Left ventricle myocardium superior (tissue), 1 donor: ENCODE results near the gene CES2. TPM values are rescaled to one million over a fixed set of nuclear protein-coding genes. Genes with fewer than 3 reads are reported as not detected.
"Not testable (repeated sequence)": the region's sequence is repeated elsewhere in the genome, so short reads cannot be mapped to it uniquely, and the experiment has no call there.

Source experiments
- ATAC-seq: fragments of 200-7000 bp; cut with Tn5 transposase; one replicate; pipeline ENCODE4 v1.9.1; 2020; ENCODE audit warnings: mild to moderate bottlenecking, moderate library complexity
- DNase-seq: peaks from one replicate; pipeline ENCODE4 v3.0.0-alpha.2; 2020
- intact Hi-C: fragments of 100-400 bp; cut with micrococcal nuclease; formaldehyde crosslinking; loops from one replicate; pipeline ENCODE4 v1.11.0; 2022
- long read RNA-seq: library from polyadenylated mRNA; unstranded; transcript quantifications from one replicate; pipeline ENCODE4 v2.0.0, GENCODE V29; 2021
- total RNA-seq: library from RNA; stranded (reverse); fragmentation: NEBNext Ultra II Directional; extraction: Animal tissue kit (Norgen Biotek cat#: 25700); gene quantifications from one replicate; pipeline ENCODE4 v1.2.1, GENCODE V29; 2021
- donor health status: DM: no; HTN: yes; CAD: no; lungs with severe emphysema.

CES2 gene
- total RNA-seq = 103 TPM
- long read RNA-seq, transcript CES2-211 (12 exons, 3,391 nt) = minor isoform, 14 of 327 reads
- long read RNA-seq, transcript CES2-201 (12 exons, 3,927 nt) = major isoform, 223 of 327 reads
- long read RNA-seq, transcript CES2-202 (12 exons, 3,868 nt) = minor isoform, 6 of 327 reads
- long read RNA-seq, partial matches to known transcripts = 67 of 327 reads
- long read RNA-seq, other reads (novel, unspliced or antisense) = 17 of 327 reads

DNA sequence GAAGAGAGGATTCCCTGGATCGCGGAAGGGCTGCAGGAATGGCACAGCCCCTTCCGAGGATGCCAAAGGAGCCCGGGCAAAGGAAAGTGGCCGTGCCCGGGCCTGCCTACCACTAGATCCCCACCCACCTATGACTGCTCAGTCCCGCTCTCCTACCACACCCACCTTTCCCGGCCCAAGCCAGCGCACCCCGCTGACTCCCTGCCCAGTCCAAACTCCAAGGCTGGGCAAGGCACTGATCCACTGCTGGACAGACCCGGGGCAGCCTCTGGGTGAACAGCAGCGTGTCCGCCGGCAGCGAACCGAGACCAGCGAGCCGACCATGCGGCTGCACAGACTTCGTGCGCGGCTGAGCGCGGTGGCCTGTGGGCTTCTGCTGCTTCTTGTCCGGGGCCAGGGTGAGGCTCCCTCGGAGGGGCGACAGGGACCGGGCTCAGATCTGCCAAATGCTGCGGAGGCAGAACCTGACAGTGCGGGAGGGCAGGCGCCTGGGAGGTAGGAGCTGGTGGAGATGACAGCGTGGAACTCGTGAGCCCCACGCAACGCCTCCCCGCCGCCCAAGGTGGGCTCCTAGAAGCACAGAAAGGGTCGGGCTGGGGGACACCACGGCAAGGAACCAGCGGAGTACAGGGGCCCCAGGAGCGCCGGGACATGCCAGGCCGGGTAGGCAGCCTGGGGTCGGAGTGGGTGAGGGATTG is at the start of gene CES2:
Gene CES2 (plus strand): TSS at position 203 of the 698 bp plus-strand sequence. CDS start 120 bp downstream, at position 323.
- DNase-seq (peak; percentile 75), ATAC-seq (peak; percentile 74)
- intact Hi-C loops = no loop called here

DNA sequence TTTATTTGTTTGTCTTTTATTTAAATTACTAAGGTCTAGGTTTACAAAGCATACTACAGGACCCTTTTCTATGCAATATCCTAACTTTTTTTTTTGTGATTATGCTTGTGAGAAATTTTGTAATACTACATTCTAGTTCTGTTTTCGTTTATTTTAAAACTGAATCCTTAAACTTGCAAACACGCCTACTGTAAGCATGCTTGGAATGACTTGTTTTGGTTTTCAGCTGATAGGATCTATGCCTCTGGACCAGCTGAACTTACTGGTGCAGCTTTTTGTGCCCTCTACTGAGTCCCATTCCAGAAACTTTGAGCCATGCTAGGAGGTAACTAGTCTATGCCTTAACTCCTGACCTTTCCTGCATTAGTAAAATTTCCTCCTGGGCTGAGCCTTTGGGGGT is 49.0 kb upstream of the CES2 start:
- ATAC-seq (no peak), DNase-seq (no peak)
- intact Hi-C loops = no loop called here

- no peak for ATAC-seq
- no peak for DNase-seq
- intact Hi-C loops = no loop called here
Measured at GRCh38 chr16:66886914-66887313, 48.4 kb upstream of the CES2 start.

DNA sequence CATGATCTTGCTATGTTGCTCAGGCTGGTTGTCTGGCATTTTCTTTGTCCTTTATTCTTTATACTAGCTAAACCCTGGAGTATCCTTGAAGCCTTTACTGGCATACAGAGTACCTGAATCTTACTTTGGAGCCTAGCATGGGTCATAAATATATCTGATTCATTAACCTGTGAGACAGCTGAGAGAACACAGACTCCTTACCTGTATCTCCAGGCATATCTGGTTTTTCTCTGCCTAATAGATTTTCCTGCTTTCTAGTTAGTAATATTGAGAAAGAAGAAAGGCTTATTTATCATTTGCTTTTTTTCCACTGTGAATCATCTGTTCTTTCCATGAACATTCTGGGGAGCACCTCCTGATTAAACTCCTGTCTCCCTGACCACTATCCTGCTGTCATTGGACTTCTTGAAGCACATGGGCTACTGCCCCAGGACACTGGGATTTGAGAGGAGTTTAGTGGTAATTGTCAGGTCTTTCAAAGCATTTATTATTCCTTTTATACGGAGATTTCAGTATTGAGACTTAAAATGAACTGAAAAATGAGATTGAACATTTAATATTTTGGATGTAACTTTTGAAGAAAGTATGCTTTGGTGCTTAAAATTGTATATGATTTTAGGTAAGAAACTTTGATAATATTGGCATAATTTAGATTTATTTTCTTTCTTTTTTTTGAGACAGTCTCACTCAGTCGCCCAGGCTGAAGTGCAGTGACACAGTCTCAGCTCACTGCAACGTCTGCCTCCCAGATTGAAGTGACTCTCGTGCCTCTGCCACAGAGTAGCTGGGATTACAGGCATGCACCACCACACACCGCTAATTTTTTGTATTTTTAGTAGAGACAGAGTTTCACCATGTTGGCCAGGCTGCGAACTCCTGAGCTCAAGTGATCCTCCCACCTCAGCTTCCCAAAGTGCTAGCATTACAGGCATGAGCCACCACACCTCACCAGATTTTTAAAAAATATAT is 46.4 kb upstream of the CES2 start:
- intact Hi-C loops = no loop called here

DNA sequence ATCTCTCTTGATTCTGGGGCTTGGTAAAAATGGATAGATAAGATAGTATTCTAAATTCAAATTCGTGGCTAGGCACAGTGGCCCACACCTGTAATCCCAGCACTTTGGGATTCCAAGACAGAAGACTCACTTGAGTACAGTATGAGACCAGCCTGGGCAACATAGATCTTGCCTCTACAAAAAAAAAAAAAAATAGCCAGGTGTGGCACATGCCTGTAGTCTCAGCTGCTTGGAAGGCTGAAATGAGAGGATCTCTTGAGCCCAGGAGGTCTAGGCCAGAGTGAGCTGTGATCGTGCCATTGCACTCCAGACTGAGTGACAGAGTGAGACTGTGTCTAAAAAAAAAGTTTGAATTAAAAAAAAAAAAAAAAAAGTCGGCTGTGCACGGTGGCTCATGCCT is 45.7 kb upstream of the CES2 start:
- ATAC-seq (no peak), DNase-seq (no peak)
- intact Hi-C loops = no loop called here

More for the DNA sequence above, 46.4 kb upstream of the CES2 start:
- ATAC-seq = no peak
- no peak for DNase-seq

- DNase-seq = no peak
- ATAC-seq = no peak
Measured at GRCh38 chr16:66890799-66891198, 44.5 kb upstream of the CES2 start.

DNA sequence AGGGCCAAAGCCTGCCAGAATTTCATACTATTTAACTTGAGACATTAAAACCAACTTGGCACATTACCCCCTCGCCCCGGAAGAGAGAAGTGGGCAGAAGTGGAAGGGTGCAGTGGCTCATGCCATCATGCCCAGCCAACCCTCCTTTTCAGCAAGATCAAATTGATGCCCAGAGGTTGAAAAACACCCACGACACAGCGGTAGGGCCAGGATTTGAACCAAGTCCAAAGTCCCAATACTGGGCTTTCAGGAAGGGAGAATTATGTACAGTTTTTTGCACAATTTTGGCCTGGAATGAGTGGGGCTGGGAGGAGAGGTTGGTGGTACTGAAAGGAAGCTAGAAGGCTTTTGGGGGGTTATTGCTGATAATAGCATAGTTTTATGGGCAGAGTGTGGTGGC is 44.0 kb upstream of the CES2 start:
- ATAC-seq (no peak), DNase-seq (no peak)
- intact Hi-C loops = no loop called here

More at GRCh38 chr16:66890799-66891198, 44.5 kb upstream of the CES2 start:
- intact Hi-C loops = no loop called here

GRCh38 chr16:66891797-66892196 is 43.5 kb upstream of the CES2 start:
- DNase-seq (no peak), ATAC-seq (no peak)
- intact Hi-C loops = no loop called here

DNA sequence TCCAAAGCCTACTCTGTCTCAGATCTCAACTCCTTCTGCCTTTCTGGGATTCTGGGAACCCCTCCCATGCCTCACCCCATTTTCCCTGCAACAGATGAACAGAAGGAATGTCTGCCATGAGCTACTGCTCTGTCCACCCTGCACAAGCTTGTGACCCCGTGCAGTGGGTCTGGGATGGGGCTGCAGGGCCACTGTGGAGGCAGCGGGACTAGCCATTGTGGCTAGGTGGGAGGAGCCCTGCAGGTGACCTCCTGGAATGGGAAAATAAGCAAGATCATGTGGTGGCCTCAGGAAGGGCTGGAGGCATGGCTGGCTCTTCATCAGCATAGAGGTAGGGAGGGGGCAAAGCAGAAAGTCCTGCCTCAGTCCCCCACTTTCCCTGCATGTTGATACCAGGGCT is 41.3 kb upstream of the CES2 start:
- DNase-seq (no peak), ATAC-seq (no peak)
- intact Hi-C loops = no loop called here

GRCh38 chr16:66894948-66895688 is 40.2 kb upstream of the CES2 start:
- DNase-seq (peak; percentile 68), ATAC-seq (peak; percentile 76)
- intact Hi-C loops = no loop called here

DNA sequence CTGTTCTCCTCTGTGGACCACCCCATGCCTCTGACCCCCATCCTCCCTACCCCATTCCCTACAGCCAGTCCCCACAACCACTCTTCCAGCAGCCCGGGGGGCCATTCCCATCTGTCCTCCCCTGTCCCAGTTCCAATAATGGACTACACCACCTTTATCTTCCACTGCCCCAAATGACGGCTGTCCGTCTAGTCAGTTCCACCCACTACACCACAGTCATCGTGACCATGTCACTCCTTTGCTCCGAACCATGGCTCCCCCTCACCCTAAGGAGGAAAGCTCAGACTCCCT is 39.7 kb upstream of the CES2 start:
- no peak for ATAC-seq
- no peak for DNase-seq
- intact Hi-C loops = no loop called here

DNA sequence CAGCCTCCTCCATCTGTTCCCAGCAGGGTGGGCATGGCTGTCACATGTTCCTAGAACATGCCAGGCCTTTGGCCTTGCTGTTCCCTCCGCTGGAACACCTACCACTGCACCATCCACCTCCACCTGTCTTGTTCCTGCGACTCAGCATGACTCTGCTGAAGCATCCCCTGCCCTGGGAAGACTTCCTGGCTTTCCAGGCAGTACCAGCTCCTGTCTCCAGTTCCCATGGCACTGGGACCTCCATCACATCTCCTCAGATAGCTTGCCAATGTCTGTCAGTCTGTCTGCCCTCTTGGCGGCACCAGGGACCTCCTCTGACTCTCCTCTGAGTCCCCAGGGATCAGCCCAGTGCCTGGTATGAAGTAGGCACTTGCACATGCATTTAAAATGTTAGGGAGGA is 39.3 kb upstream of the CES2 start:
- peak; percentile 16 for DNase-seq
- intact Hi-C loops = no loop called here
- ATAC-seq = no peak

DNA sequence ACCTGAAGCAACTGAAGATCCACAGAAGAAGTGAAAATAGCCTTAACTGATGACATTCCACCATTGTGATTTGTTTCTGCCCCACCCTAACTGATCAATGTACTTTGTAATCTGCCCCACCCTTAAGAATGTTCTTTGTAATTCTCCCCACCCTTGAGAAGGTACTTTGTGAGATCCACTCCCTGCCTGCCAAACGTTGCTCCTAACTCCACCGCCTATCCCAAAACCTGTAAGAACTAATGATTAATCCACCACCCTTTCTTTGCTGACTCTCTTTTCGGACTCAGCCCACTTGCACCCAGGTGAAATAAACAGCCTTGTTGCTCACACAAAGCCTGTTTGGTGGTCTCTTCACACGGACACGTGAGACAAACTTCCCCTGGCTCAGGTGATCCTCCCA is 38.6 kb upstream of the CES2 start:
- peak; percentile 12 for DNase-seq
- intact Hi-C loops, ATAC-seq: not testable (repeated sequence)

DNA sequence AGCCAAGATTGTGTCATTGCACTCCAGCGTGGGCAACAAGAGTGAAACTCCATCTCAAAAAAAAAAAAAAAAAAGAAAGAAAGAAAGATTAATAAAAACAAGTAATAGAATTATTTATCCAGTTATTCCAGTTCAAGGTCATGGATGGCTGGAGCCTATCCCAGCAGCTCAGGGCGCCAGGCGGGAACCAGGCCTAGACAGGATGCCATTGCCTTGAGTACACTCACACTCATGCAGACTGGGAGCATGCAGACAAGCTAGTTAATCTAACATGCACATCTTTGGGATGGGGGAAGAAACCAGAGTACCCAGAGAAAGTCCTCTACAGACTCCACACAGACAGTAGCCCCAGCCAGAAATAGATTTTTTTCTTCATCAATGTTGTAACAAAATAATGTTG is 37.1 kb upstream of the CES2 start:
- ATAC-seq (no peak), DNase-seq (peak; percentile 72)
- intact Hi-C loops = no loop called here

GRCh38 chr16:66898933-66899309 is 36.4 kb upstream of the CES2 start:
- ATAC-seq (no peak), DNase-seq (no peak)
- intact Hi-C loops = no loop called here

DNA sequence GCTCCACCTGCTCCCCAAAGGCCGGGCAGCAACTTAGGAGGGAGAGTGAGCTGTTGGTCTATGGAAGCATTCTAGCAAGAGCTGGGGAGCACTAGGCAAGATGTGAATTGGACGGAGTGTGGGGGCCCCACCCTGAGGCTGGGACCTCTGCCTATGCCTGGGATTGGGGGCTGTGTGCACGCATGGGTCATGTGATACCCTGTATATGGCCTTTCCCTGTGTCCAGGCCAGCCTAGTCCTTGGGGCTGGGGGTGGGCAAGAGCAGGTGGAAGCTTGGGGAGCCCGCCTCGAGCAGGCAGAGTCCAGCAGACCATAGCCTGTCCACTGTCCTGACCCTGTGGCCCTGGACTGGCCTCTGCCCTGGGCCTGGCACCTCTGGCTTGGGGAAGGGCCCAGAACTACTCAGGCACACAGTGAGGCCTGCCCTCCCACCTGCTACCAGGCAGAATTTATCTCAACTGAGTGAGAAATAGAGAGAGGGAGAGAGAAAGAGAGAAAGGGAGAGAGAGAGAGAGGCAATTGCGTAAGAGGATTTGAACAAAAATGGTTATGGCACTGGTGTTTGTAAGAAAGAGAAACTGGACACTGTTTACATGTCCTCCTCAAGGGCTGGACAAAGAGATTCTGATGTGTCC is 35.9 kb upstream of the CES2 start:
- ATAC-seq (no peak), DNase-seq (peak; percentile 28)
- intact Hi-C loops = no loop called here

DNA sequence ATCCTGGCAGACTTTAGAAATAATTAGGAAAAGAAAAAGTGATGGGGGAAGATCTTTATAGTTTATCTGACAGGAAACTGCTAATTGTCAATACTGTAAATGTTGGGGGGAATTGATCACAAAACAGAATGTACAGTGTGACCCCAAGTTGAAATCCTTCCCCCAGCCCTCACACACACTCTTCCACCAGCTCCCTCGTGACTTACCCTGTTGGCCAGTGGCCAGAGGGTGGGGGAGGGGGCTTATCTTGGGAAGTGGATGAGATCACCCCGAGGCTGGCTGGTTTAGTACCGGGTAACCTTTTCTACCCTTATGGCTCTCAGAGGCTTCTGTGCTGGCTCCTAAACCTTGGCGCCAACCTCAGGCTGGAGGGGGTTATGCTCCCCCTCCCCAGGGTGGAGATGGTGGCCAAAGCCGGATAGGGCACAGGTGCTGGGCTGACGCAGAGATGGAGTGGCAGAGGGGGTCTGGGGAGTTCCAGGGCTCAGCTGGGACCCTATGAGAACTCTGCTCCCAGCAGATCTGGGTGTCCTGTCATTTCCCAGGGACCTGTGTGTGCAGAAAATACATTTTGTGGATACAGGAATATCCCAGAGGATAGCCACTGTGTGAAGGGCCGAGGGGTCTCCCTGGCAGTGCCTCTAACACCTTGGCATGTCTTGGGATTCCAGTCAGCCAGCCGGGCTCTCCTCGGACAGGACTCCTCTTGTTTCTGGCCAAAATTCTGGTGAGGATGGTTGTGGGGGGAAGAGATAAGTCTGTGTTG is 35.2 kb upstream of the CES2 start:
- intact Hi-C loops = no loop called here
- DNase-seq (peak; percentile 83), ATAC-seq (peak; percentile 1)

DNA sequence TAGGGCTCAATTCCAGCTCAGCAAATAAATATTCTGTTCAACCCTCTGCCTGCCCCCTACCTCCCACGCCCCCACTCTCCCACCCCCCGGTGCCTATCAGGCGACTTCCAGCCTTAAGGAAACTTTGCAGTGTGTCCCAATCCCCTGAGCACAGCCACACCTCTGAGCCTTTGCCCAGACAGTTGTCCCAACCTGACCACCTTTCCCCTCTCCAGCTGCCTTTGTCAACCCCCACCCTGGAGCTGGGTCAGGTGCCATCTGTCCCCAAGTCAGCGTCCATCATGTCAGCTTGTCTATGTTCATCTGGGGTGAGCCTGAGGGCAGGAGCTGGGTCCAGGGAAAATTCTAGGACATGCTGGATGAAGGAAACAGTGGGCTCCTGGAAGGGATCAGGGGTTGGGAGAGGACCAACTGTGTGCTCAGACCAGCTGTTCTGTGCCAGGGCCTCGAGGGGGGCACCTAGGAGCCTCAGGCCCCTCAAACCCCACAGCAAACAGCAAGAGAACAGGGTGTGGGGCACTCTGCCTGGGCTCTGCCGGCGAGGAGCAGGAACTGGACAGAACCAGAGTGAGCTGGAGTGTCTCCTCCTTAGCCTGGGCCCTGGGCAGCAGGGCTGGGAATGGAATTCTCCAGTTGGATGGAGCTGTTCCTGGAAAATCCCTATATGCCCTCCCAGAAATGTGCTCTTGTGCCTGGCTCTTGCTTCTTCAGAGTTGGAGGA is 34.4 kb upstream of the CES2 start:
- intact Hi-C loops = no loop called here
- DNase-seq (no peak), ATAC-seq (no peak)
